A673 (cell line): ENCODE results near the gene CTDSP2.

Experiments
- CTCF ChIP-seq: fragments of 300-800, 200-600 bp; sonication (generic); conservative IDR thresholded peaks from 2 replicates; pipeline ENCODE4 v1.5.1; 2017; ENCODE audit warnings: low read depth, mild to moderate bottlenecking, antibody characterized with exemption, low read length, moderate library complexity, mixed read lengths
- EZH2 ChIP-seq: fragments of 200-600 bp; sonication (generic); IDR thresholded peaks from 2 replicates; pipeline ENCODE4 v1.6.1; 2017; ENCODE audit warnings: borderline replicate concordance, low read depth, mild to moderate bottlenecking, mixed read lengths, antibody characterized with exemption, low read length; ENCODE audit not compliant: poor library complexity, severe bottlenecking

DNA sequence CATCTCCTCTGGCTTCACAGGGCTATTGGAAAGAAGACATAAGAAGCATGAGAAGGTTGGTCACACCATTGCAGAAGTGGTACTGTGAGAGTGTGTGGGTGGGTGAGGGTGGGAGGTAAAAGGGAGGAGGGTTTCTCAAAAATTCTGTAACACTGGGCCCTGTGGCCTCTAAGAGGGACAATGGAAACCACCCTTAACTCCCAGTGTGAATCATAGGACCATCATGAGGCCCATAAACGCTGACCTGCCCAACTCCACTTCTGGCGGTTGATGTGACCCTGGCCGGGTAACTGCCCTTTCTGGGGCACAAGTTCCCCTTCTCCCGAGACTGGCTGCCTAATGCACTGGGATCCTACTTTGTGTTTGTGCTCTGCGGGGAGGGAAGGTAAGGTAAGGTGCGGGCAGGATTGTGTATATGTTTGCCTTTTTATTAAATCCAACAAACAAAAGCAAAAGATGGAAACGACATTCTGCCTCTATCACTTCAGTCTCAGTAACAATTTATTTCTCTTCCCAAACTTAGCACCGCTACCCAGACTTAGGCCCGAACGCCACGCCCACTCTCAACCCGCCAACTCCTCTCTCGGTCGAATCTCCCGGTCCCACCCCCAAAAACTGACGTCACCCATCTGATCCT lies 75.2 kb downstream of the CTDSP2 start:
- TF ChIP-seq CTCF: no peak
- no peak for TF ChIP-seq EZH2
